ENCODE measurements around the gene ZNF598. TPM values are rescaled to one million over a fixed set of nuclear protein-coding genes. Genes with fewer than 3 reads are reported as not detected.

The ZNF598 gene
- polyA plus RNA-seq, 1 of the 3 experiments (the other 2 are of a cell fraction) = 47.8 TPM

DNA sequence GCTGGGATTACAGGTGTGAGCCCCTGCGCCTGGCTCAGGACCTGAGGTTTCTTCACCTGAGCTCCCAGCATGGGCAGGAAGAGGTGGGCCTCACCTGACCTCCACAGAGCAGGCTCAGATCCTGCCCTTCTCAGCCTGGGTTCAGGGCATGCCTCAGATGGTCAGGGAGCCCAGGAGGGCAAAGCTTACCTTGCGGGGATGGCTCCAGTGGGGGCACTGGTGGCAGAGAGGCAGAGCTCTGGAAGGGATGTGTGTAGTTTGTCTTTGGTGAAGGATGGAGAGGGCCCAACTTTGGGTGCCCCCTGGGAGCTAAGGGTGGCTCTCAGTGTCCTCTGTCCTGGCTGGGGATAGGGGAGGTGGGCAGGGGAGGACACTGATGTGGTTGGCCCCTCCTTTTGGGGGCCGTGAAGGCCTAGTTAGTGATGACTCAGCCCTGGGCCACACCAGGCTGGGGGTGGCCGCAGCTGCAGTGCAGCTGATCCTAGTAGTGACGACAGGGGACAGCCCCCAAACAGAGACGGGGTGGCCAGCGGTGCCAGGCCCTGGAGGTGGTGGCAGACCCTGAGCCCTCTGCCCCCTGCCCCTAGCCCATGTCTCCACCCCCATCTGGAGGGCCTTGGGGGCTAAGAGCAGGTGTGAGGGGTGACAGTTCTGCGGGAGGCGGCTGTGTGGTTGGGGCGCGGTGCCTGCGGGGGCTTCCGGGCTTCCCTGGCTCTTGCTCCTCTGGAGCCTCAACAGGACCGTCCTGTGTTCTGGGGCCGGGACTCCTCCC lies 22.9 kb upstream of the ZNF598 start (continued):
- TF ChIP-seq TAF1 (IDR thresholded peaks at IDR 0.05; ENCODE audit: borderline replicate concordance, low read depth, low read length) = no peak

DNA sequence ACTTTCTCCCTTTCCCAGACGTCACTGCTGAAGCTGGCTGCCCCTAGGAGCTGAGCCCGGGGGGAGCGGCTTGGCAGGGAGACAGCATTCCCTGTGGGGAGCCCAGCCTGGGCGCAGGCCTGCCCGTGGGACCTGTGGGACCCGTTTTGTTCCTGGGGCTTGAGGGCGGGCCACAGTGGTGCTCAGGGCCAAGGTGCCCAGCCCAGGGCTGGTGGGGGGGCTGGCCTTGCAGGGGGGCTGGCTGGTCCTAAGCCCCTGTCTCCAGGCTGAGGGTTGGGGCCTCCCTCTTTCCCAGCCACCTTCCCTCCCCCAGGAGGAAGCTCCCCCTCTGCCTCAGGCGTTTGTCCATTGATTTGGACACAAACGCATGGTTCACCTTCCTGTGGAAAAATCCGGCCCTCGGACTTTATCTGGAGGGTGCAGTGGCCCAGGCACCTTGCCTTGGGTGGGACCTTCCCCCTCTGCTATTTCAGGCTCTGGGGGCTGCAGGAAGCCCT lies 21.5 kb upstream of the ZNF598 start:
- H3K9ac ChIP-seq = no peak overlapping the region
- POLR2A ChIA-PET = interaction anchor here (0.7 kb wide), 1 partner anchor 57 kb away, joined by 5 read pairs; no protein-coding TSS in a partner anchor
- H4K20me1 ChIP-seq (ENCODE audit: insufficient read depth) = peaks cover 8% of the 10 kb centered on the region; the same call in 1 of the 2 replicates
- 74% methylated on average over 6 of the region's 11 CpGs for WGBS (ENCODE audit: low lambda C conversion rate)
- H3K27me3 ChIP-seq (ENCODE audit: insufficient read depth) = no peaks in the 10 kb centered on the region
- DNase-seq = no peak
- peaks cover 3% of the 10 kb centered on the region for H3F3A ChIP-seq (replicated peaks; ENCODE audit: insufficient read depth)
- TF ChIP-seq RXRA (IDR thresholded peaks at IDR 0.05; ENCODE audit: borderline replicate concordance, low read depth) (no peak), SIN3A (IDR thresholded peaks at IDR 0.05; ENCODE audit: borderline replicate concordance, low read depth, low read length) (no peak), MXI1 (IDR thresholded peaks at IDR 0.05; ENCODE audit: low read depth, low read length) (no peak), RFX5 (IDR thresholded peaks at IDR 0.05; ENCODE audit: low read length) (no peak), NFIC (IDR thresholded peaks at IDR 0.05; ENCODE audit: borderline replicate concordance) (no peak), GABPA (IDR thresholded peaks at IDR 0.05; ENCODE audit: low read depth) (no peak), TEAD4 (IDR thresholded peaks at IDR 0.05; ENCODE audit: borderline replicate concordance, insufficient read depth) (no peak), FOXM1 (IDR thresholded peaks at IDR 0.05; ENCODE audit: low read depth) (no peak)
- TF ChIP-seq, protein P1, sequence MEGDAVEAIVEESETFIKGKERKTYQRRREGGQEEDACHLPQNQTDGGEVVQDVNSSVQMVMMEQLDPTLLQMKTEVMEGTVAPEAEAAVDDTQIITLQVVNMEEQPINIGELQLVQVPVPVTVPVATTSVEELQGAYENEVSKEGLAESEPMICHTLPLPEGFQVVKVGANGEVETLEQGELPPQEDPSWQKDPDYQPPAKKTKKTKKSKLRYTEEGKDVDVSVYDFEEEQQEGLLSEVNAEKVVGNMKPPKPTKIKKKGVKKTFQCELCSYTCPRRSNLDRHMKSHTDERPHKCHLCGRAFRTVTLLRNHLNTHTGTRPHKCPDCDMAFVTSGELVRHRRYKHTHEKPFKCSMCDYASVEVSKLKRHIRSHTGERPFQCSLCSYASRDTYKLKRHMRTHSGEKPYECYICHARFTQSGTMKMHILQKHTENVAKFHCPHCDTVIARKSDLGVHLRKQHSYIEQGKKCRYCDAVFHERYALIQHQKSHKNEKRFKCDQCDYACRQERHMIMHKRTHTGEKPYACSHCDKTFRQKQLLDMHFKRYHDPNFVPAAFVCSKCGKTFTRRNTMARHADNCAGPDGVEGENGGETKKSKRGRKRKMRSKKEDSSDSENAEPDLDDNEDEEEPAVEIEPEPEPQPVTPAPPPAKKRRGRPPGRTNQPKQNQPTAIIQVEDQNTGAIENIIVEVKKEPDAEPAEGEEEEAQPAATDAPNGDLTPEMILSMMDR (IDR thresholded peaks at IDR 0.05) = no peak
- TF ChIP-seq, protein P2, sequence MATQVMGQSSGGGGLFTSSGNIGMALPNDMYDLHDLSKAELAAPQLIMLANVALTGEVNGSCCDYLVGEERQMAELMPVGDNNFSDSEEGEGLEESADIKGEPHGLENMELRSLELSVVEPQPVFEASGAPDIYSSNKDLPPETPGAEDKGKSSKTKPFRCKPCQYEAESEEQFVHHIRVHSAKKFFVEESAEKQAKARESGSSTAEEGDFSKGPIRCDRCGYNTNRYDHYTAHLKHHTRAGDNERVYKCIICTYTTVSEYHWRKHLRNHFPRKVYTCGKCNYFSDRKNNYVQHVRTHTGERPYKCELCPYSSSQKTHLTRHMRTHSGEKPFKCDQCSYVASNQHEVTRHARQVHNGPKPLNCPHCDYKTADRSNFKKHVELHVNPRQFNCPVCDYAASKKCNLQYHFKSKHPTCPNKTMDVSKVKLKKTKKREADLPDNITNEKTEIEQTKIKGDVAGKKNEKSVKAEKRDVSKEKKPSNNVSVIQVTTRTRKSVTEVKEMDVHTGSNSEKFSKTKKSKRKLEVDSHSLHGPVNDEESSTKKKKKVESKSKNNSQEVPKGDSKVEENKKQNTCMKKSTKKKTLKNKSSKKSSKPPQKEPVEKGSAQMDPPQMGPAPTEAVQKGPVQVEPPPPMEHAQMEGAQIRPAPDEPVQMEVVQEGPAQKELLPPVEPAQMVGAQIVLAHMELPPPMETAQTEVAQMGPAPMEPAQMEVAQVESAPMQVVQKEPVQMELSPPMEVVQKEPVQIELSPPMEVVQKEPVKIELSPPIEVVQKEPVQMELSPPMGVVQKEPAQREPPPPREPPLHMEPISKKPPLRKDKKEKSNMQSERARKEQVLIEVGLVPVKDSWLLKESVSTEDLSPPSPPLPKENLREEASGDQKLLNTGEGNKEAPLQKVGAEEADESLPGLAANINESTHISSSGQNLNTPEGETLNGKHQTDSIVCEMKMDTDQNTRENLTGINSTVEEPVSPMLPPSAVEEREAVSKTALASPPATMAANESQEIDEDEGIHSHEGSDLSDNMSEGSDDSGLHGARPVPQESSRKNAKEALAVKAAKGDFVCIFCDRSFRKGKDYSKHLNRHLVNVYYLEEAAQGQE (IDR thresholded peaks at IDR 0.05; ENCODE audit: low read depth, low read length) = no peak
- no peak overlapping the region for H3K4me3 ChIP-seq (ENCODE audit: low read depth in 2 of 2, low read length in 1 of 2)
- H3K9me3 ChIP-seq = no peaks in the 10 kb centered on the region
- no peak overlapping the region for H3K27ac ChIP-seq (ENCODE audit: low read depth in 2 of 2, low read length in 1 of 2)
- CTCF ChIA-PET = interaction anchor here (0.6 to 1.8 kb wide), 2 partner anchors 16 to 120 kb away, joined by 3 to 6 read pairs; partner anchors contain the start of genes NTHL1 and TSC2
- H3K4me1 ChIP-seq (ENCODE audit: control insufficient read depth in 1 of 2, insufficient read depth in 2 of 2, low read depth in 1 of 2, low read length in 1 of 2) = peaks cover 36 to 43% of the 10 kb centered on the region in 2 experiments; a peak in 3 of 4 replicates
- no peak overlapping the region for H2AFZ ChIP-seq (ENCODE audit: low read depth)
- peaks cover 31% of the 10 kb centered on the region; the same call in 1 of the 2 replicates for H3K79me2 ChIP-seq (ENCODE audit: insufficient read depth)
- peaks cover 0 to 6% of the 10 kb centered on the region in 2 experiments for H3K36me3 ChIP-seq (replicated peaks in 1 of 2; ENCODE audit: control insufficient read depth in 1 of 2, insufficient read depth in 2 of 2, low read length in 1 of 2)
- no peaks in the 10 kb centered on the region for H3K9me2 ChIP-seq
- H3K4me2 ChIP-seq = no peak overlapping the region

All from SK-N-SH (cell line).